Neural progenitor cell (in vitro differentiated cells): Measurements from ENCODE around the gene RPH3AL. TPM values are rescaled to one million over a fixed set of nuclear protein-coding genes. Genes with fewer than 3 reads are reported as not detected.

Experiments used
- DNase-seq: peaks from one replicate; pipeline ENCODE4 v3.0.0-alpha.2; 2016; ENCODE audit warnings: low spot score
- H2AFZ ChIP-seq: fragments of 200-600 bp; sonication (generic); replicated peaks from 2 replicates; pipeline ENCODE4 v1.6.1; 2016; ENCODE audit warnings: antibody characterized with exemption
- H3F3A ChIP-seq: fragments of 200-600 bp; sonication (generic); 2 replicates; pipeline ENCODE4 v1.6.1; 2016; ENCODE audit warnings: antibody characterized with exemption, low read depth
- H3K27ac ChIP-seq: fragments of 200-600 bp; sonication (generic); 2 replicates; pipeline ENCODE4 v1.5.1; 2016; ENCODE audit warnings: mild to moderate bottlenecking
- H3K27me3 ChIP-seq: fragments of 200-600 bp; sonication (generic); 2 replicates; pipeline ENCODE4 v1.6.1; 2016; ENCODE audit warnings: mild to moderate bottlenecking, moderate library complexity
- H3K36me3 ChIP-seq: fragments of 200-600 bp; sonication (generic); 2 replicates; pipeline ENCODE4 v1.5.1; 2016
- H3K4me1 ChIP-seq: fragments of 200-600 bp; sonication (generic); 2 replicates; pipeline ENCODE4 v1.6.1; 2016; ENCODE audit warnings: mixed run types
- H3K4me2 ChIP-seq: fragments of 200-600 bp; sonication (generic); 2 replicates; pipeline ENCODE4 v1.6.1; 2016
- H3K4me3 ChIP-seq: fragments of 200-600 bp; sonication (generic); 2 replicates; pipeline ENCODE4 v1.5.1; 2016
- H3K79me2 ChIP-seq: fragments of 200-600 bp; sonication (generic); 2 replicates; pipeline ENCODE4 v1.6.1; 2016; ENCODE audit warnings: low read depth
- H3K9ac ChIP-seq: fragments of 200-600 bp; sonication (generic); 2 replicates; pipeline ENCODE4 v1.6.1; 2016
- H3K9me3 ChIP-seq: fragments of 200-600 bp; sonication (generic); 2 replicates; pipeline ENCODE4 v1.5.1; 2016; ENCODE audit warnings: low read depth
- H4K20me1 ChIP-seq: fragments of 200-600 bp; sonication (generic); 2 replicates; pipeline ENCODE4 v1.6.1; 2016; ENCODE audit warnings: low read depth
- H3K27ac Mint-ChIP-seq: 3 replicates; pipeline ENCODE4 v1.8.0; 2021; ENCODE audit warnings: mixed read lengths
- H3K27me3 Mint-ChIP-seq: 2 replicates; pipeline ENCODE4 v1.8.0; 2022; ENCODE audit warnings: low read depth, mild to moderate bottlenecking, inconsistent platforms, moderate library complexity, mixed read lengths; ENCODE audit not compliant: insufficient read depth
- H3K36me3 Mint-ChIP-seq: 3 replicates; pipeline ENCODE4 v1.8.0; 2021; ENCODE audit warnings: mixed read lengths
- H3K4me1 Mint-ChIP-seq: 3 replicates; pipeline ENCODE4 v1.8.0; 2021; ENCODE audit warnings: mixed read lengths
- H3K4me3 Mint-ChIP-seq: 3 replicates; pipeline ENCODE4 v1.8.0; 2021; ENCODE audit warnings: mild to moderate bottlenecking, moderate library complexity, mixed read lengths
- H3K9me3 Mint-ChIP-seq: 3 replicates; pipeline ENCODE4 v1.8.0; 2020; ENCODE audit warnings: mixed read lengths
- CTCF ChIP-seq: fragments of 200-600 bp; sonication (generic); IDR thresholded peaks from 2 replicates; pipeline ENCODE4 v1.5.1; 2017; ENCODE audit warnings: antibody characterized with exemption, mild to moderate bottlenecking
- EZH2 ChIP-seq: fragments of 200-600 bp; sonication (generic); IDR thresholded peaks from 2 replicates; pipeline ENCODE4 v1.6.1; 2017; ENCODE audit warnings: antibody characterized with exemption, mild to moderate bottlenecking, moderate library complexity
- EZH2phosphoT487 ChIP-seq: fragments of 200-600 bp; sonication (generic); IDR thresholded peaks from 2 replicates; pipeline ENCODE4 v1.6.1; 2017; ENCODE audit warnings: antibody characterized with exemption
- total RNA-seq: library from RNA; depleted of rRNA; stranded (reverse); fragments of >200 nt; gene quantifications from 2 replicates; pipeline ENCODE4 v1.2.3, GENCODE V29; 2015; ENCODE audit warnings: low replicate concordance

The RPH3AL gene
- total RNA-seq, 1 donor from 2014 or later, result 7.5 TPM

GRCh38 chr17:292016-292415, 60.6 kb downstream of the RPH3AL start:
- H3K27ac ChIP-seq, result no peak overlapping the region
- no peaks in the 10 kb centered on the region for H3K36me3 ChIP-seq
- TF ChIP-seq EZH2phosphoT487, result no peak
- TF ChIP-seq EZH2, result no peak
- no peak for TF ChIP-seq CTCF
- Mint-ChIP-seq H3K27me3 (peaks cover 2% of the 10 kb centered on the region), H3K27ac (no peak overlapping the region), H3K4me3 (no peak overlapping the region), H3K4me1 (peaks cover 48% of the 10 kb centered on the region), H3K36me3 (no peaks in the 10 kb centered on the region), H3K9me3 (no peaks in the 10 kb centered on the region)
- no peaks in the 10 kb centered on the region for H3K4me1 ChIP-seq
- H4K20me1 ChIP-seq, result no peaks in the 10 kb centered on the region
- H2AFZ ChIP-seq, result no peak overlapping the region
- DNase-seq, result no peak
- H3K27me3 ChIP-seq, result no peaks in the 10 kb centered on the region
- no peak overlapping the region for H3K4me2 ChIP-seq
- H3K9me3 ChIP-seq, result no peaks in the 10 kb centered on the region
- no peak overlapping the region for H3K9ac ChIP-seq
- no peaks in the 10 kb centered on the region for H3K79me2 ChIP-seq
- no peak overlapping the region for H3K4me3 ChIP-seq
- H3F3A ChIP-seq, result no peaks in the 10 kb centered on the region

GRCh38 chr17:291587-291986, 61.0 kb downstream of the RPH3AL start:
- Histone ChIP-seq H3F3A (no peaks in the 10 kb centered on the region), H3K4me1 (no peaks in the 10 kb centered on the region), H4K20me1 (no peaks in the 10 kb centered on the region), H3K4me3 (no peak overlapping the region), H3K79me2 (no peaks in the 10 kb centered on the region), H3K36me3 (no peaks in the 10 kb centered on the region), H3K9ac (no peak overlapping the region), H3K27me3 (no peaks in the 10 kb centered on the region), H3K4me2 (no peak overlapping the region), H3K27ac (no peak overlapping the region), H2AFZ (no peak overlapping the region), H3K9me3 (no peaks in the 10 kb centered on the region)
- Mint-ChIP-seq H3K4me1 (peaks cover 44% of the 10 kb centered on the region), H3K4me3 (no peak overlapping the region), H3K27ac (no peak overlapping the region), H3K36me3 (no peaks in the 10 kb centered on the region), H3K9me3 (no peaks in the 10 kb centered on the region), H3K27me3 (peaks cover 2% of the 10 kb centered on the region)
- no peak for DNase-seq
- TF ChIP-seq EZH2 (no peak), EZH2phosphoT487 (no peak), CTCF (no peak)

- TF ChIP-seq EZH2phosphoT487, result no peak
- TF ChIP-seq CTCF, result no peak
- TF ChIP-seq EZH2, result no peak
- no peak overlapping the region for H3K9ac ChIP-seq
- no peaks in the 10 kb centered on the region for H3K36me3 Mint-ChIP-seq
- no peak overlapping the region for H2AFZ ChIP-seq
- peaks cover 2% of the 10 kb centered on the region for H3K27me3 Mint-ChIP-seq
- no peaks in the 10 kb centered on the region for H3K79me2 ChIP-seq
- H3K9me3 Mint-ChIP-seq, result no peaks in the 10 kb centered on the region
- no peak overlapping the region for H3K4me3 Mint-ChIP-seq
- H3K27me3 ChIP-seq, result no peaks in the 10 kb centered on the region
- no peak overlapping the region for H3K4me2 ChIP-seq
- H3K27ac Mint-ChIP-seq, result peak overlapping the region; percentile 82
- H4K20me1 ChIP-seq, result no peaks in the 10 kb centered on the region
- no peaks in the 10 kb centered on the region for H3F3A ChIP-seq
- H3K27ac ChIP-seq, result no peak overlapping the region
- H3K4me1 ChIP-seq, result no peaks in the 10 kb centered on the region
- peaks cover 40% of the 10 kb centered on the region for H3K4me1 Mint-ChIP-seq
- no peak overlapping the region for H3K4me3 ChIP-seq
- DNase-seq, result no peak
- H3K36me3 ChIP-seq, result no peaks in the 10 kb centered on the region
- no peaks in the 10 kb centered on the region for H3K9me3 ChIP-seq
Measured at GRCh38 chr17:290626-291025, 62.0 kb downstream of the RPH3AL start.

- DNase-seq, result no peak
- Histone ChIP-seq H3K27ac (no peak overlapping the region), H4K20me1 (no peaks in the 10 kb centered on the region), H3K4me3 (no peak overlapping the region), H3K27me3 (no peaks in the 10 kb centered on the region), H3F3A (no peaks in the 10 kb centered on the region), H2AFZ (no peak overlapping the region), H3K9me3 (no peaks in the 10 kb centered on the region), H3K4me1 (no peaks in the 10 kb centered on the region), H3K79me2 (no peaks in the 10 kb centered on the region), H3K4me2 (no peak overlapping the region), H3K9ac (no peak overlapping the region), H3K36me3 (no peaks in the 10 kb centered on the region)
- TF ChIP-seq EZH2phosphoT487 (no peak), CTCF (no peak), EZH2 (no peak)
- H3K27me3 Mint-ChIP-seq, result peaks cover 2% of the 10 kb centered on the region
- no peaks in the 10 kb centered on the region for H3K36me3 Mint-ChIP-seq
- peak overlapping the region; percentile 82 for H3K27ac Mint-ChIP-seq
- no peaks in the 10 kb centered on the region for H3K9me3 Mint-ChIP-seq
- H3K4me1 Mint-ChIP-seq, result peaks cover 40% of the 10 kb centered on the region
- H3K4me3 Mint-ChIP-seq, result no peak overlapping the region
Measured at GRCh38 chr17:290121-290521, 62.5 kb downstream of the RPH3AL start.
